Measurements from ENCODE around the gene PSD2. TPM values are rescaled to one million over a fixed set of nuclear protein-coding genes. Genes with fewer than 3 reads are reported as not detected.

Gene PSD2
- total and polyA plus RNA-seq, 10 of the 15 experiments (the other 5 are each of a cell fraction or from before 2014, with no cell fraction given) = 0.02 to 0.14 (median 0.03) TPM; not detected in 5

- no peak for DNase-seq (ENCODE audit: low read depth, low spot score)
- SMC1A ChIA-PET (ENCODE audit: uncharacterized antibody, unreplicated experiment) = interaction anchor here (2.1 to 8.7 kb wide), 2 partner anchors 118 to 137 kb away, joined by 5 to 166 read pairs; no protein-coding TSS in a partner anchor
- Histone ChIP-seq H3K79me2 (ENCODE audit: control insufficient read depth, insufficient read depth, low read length) (no peaks in the 10 kb centered on the region), H3K4me1 (ENCODE audit: control insufficient read depth, insufficient read depth, low read length) (no peaks in the 10 kb centered on the region), H3K27me3 (replicated peaks in 1 of 2; ENCODE audit: control insufficient read depth in 2 of 2, insufficient read depth in 2 of 2, low read length in 1 of 2) (peaks cover 6 to 9% of the 10 kb centered on the region in 2 experiments; a peak in 3 of 4 replicates), H3K4me2 (ENCODE audit: control insufficient read depth, insufficient read depth) (no peak overlapping the region), H3K36me3 (ENCODE audit: control insufficient read depth in 2 of 2, insufficient read depth in 2 of 2, low read length in 1 of 2) (no peaks in the 10 kb centered on the region), H4K20me1 (ENCODE audit: control insufficient read depth, insufficient read depth) (no peaks in the 10 kb centered on the region; the same call in 1 of the 2 replicates), H3K4me3 (no peak overlapping the region), H3K9me3 (replicated peaks; ENCODE audit: control insufficient read depth, insufficient read depth, low read length) (no peaks in the 10 kb centered on the region), H3K9ac (ENCODE audit: control insufficient read depth, insufficient read depth, low read length) (no peak overlapping the region), H3K27ac (ENCODE audit: control insufficient read depth, insufficient read depth) (no peak overlapping the region), H2AFZ (ENCODE audit: control insufficient read depth, low read depth, low read length) (no peak overlapping the region)
- RAD21 ChIA-PET (ENCODE audit: unreplicated experiment) = interaction anchor here (2.2 kb wide), 1 partner anchor 135 kb away, joined by 5 read pairs; no protein-coding TSS in a partner anchor
- BruUV-seq (replicated peaks) = no TSS peak
- no peak for FAIRE-seq
- intact Hi-C loops (cut with micrococcal nuclease; ENCODE audit: unreplicated experiment) = loop anchor here (5.0 kb wide), 2 partner anchors 192 to 347 kb away; no protein-coding TSS in a partner anchor
- in situ Hi-C loops (cut with MboI) = no loop called here
- ATAC-seq = no peak
- POLR2A ChIA-PET = interaction anchor here (0.7 kb wide), 2 partner anchors 100 to 406 kb away, joined by 3 to 6 read pairs; partner anchors contain the start of gene CYSTM1
- CTCF ChIA-PET = interaction anchor here (1.7 to 10.1 kb wide), 3 partner anchors 78 to 194 kb away, joined by 6 to 291 read pairs (median 65); no protein-coding TSS in a partner anchor
- WGBS (ENCODE audit: insufficient coverage, insufficient replicate concordance, low lambda C conversion rate, missing lambda C conversion rate) = 57% methylated on average over 7 of the region's 7 CpGs
- TF ChIP-seq SRF (IDR thresholded peaks at IDR 0.05; ENCODE audit: low read depth in 2 of 2, low read length in 2 of 2) (no peak), RELB (IDR thresholded peaks at IDR 0.05; ENCODE audit: low read depth) (no peak), ZNF384 (IDR thresholded peaks at IDR 0.05; ENCODE audit: borderline replicate concordance, low read depth, low read length) (no peak), SUPT20H (IDR thresholded peaks at IDR 0.05; ENCODE audit: borderline replicate concordance, control insufficient read depth, low read depth, low read length) (no peak), EGR1 (IDR thresholded peaks at IDR 0.05; ENCODE audit: borderline replicate concordance in 1 of 2, low read depth in 2 of 2, low read length in 2 of 2) (no peak), YY1 (IDR thresholded peaks at IDR 0.05; ENCODE audit: low read depth, low read length) (no peak), ZZZ3 (IDR thresholded peaks at IDR 0.05; ENCODE audit: control insufficient read depth, insufficient read length, low read depth) (no peak)
These were observed 26.7 kb upstream of the PSD2 start for GRCh38 chr5:139768807-139769465.

Data from GM12878 (cell line).